ENCODE measurements around the gene HSPB1.
A peak's percentile ranks its signal among the peaks of the same experiment; 100 is the strongest.

DNA sequence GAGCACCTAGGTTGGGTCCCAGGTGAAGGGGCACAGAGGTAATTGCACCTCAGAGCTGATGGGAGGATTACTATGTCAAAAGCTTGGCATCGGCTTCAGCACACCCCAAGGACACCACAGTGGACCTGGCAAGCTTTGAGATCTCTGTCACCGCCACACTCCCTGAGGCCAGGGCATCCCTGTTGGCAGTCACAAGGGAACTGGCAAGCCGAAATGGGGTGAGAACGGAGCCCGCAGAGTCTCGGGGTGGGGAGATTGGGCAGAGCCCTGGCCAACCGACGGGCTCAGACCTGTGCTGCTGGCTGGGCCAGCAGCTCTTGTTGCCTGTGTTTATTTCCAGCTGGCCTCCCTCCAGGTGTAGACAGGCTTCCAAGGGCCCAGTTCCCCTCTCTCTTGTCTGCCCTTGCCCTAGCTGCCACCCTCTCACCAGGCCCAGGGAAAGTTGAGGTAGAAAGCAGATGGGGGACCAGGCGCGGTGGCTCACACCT lies 2.5 kb downstream of the HSPB1 start:
- TF ChIP-seq, protein P1, sequence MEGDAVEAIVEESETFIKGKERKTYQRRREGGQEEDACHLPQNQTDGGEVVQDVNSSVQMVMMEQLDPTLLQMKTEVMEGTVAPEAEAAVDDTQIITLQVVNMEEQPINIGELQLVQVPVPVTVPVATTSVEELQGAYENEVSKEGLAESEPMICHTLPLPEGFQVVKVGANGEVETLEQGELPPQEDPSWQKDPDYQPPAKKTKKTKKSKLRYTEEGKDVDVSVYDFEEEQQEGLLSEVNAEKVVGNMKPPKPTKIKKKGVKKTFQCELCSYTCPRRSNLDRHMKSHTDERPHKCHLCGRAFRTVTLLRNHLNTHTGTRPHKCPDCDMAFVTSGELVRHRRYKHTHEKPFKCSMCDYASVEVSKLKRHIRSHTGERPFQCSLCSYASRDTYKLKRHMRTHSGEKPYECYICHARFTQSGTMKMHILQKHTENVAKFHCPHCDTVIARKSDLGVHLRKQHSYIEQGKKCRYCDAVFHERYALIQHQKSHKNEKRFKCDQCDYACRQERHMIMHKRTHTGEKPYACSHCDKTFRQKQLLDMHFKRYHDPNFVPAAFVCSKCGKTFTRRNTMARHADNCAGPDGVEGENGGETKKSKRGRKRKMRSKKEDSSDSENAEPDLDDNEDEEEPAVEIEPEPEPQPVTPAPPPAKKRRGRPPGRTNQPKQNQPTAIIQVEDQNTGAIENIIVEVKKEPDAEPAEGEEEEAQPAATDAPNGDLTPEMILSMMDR (IDR thresholded peaks at IDR 0.05) = no peak
- TF ChIP-seq POLR2A (IDR thresholded peaks at IDR 0.05) = no peak
- peak; percentile 47 to 89 (median 85) for TF ChIP-seq POLR2AphosphoS5 (IDR thresholded peaks at IDR 0.05)

Measured in breast epithelium (tissue), 3 donors.